SK-N-DZ (cell line): Measurements from ENCODE around the gene LDLRAD4.

Source experiments
- DNase-seq: peaks from one replicate; pipeline ENCODE4 v3.0.0-alpha.2; 2015; ENCODE audit warnings: low spot score

LDLRAD4 gene

GRCh38 chr18:13306583-13306982, 88.0 kb downstream of the LDLRAD4 start:
- no peak for DNase-seq

GRCh38 chr18:13308369-13308768, 89.8 kb downstream of the LDLRAD4 start:
- no peak for DNase-seq

DNA sequence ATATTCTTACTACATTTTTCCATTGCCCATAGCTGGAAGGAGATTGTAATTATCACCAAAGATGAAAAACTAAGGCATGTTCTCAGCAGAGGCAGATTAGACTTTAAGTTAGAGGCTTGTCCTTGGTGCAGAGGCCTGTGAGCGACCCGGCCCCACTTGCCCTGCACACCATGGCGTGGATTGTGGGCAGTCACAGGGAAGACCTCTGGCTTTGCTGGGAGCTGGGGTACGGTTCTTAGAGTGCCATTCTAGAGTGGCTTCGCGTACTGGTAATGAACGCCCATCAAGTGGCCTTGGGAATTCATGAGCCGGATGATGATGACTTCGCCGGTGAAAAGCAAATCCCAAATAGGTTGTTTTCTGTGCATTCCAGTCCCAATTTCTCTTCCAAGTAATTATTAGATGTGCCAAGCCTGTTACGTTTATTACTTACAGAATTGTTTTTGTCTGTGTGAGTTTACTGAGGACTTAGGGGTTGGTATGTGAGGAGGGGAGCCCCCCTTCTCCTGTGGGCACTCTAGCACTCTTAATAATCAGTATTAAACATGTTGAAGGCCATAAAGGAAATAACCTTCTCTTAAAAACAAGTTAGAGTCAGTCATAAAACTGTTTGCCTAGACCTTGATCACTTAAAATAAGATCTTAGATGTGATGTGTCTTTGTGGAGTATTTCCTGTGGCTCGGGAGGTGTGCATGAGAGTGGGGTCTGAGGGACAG, 90.6 kb downstream of the LDLRAD4 start:
- no peak for DNase-seq

- DNase-seq: peak; percentile 28
Observed at GRCh38 chr18:13309748-13310670, 91.4 kb downstream of the LDLRAD4 start.

GRCh38 chr18:13311193-13311592, 92.6 kb downstream of the LDLRAD4 start:
- DNase-seq: no peak

- no peak for DNase-seq
Observed at GRCh38 chr18:13312515-13312914, 94.0 kb downstream of the LDLRAD4 start.

GRCh38 chr18:13313006-13313686, 94.6 kb downstream of the LDLRAD4 start:
- DNase-seq: no peak

- no peak for DNase-seq
Observed at GRCh38 chr18:13315000-13315399, 96.4 kb downstream of the LDLRAD4 start.

GRCh38 chr18:13316063-13316462, 97.5 kb downstream of the LDLRAD4 start:
- no peak for DNase-seq

DNA sequence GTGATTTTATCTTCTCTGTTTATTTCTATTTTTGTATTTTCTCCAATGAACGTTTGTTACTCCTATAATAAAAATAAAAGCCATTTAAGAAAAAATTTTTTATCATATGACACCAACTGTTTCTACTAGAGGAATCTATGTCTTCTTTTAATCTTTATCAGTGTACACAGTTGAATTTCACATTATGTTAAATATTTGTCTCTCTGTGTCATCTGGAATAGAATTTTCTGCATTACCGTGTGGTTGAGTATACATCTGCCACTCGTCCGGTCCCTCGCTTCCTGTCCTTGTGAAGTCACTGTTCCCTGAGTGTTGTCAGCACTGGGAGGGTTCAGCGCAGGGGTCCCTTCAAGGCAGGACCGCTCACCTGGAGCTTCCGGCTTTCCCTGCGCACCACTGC, 99.2 kb downstream of the LDLRAD4 start:
- DNase-seq: no peak

GRCh38 chr18:13318731-13319501, 100.4 kb downstream of the LDLRAD4 start:
- DNase-seq: no peak

DNA sequence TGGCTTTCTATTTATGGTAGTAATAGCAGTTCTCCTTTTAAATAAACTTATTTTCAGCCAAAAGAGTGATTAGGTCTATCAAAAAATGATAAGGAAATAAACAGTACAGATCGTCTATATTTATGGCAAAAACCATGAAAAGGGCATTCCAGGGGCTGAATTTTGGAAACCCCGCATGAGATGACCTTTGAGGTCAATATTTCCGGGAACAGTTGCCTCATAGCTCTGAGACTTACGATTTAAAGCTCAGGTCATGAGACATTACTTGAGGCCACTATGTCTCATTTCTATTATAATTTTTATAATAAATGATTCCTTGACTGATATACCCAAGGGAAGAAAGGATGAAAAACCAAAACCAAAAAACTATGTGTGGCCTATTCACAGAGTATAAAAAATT, 101.1 kb downstream of the LDLRAD4 start:
- DNase-seq: no peak

GRCh38 chr18:13320096-13320495, 101.5 kb downstream of the LDLRAD4 start:
- no peak for DNase-seq

DNA sequence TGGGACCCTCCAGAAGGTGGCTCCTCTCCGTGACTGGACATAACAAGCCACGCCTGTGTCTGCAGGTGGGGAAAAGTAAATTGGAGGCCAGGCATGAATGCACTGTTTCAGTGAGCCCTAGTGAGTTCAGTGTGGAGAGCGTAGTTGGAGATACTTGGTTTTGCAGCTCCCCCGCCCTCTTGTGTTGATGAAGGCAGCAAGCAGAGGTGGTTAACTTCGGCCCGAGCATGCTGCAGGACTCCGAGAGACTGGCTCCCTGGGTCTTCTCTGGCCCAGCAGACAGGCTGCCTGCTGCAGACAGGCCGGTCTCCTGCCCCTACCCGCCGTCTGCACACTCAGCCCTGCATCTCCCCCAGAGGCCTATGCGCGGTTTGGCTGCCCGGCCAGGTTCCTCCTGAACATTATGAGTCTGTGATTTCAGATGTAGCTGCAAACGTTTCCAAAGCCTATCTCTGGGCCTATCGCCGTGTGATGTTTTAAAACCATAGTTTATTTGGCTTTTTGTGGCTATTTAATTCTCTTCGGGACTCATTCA, 102.4 kb downstream of the LDLRAD4 start:
- DNase-seq: no peak

DNA sequence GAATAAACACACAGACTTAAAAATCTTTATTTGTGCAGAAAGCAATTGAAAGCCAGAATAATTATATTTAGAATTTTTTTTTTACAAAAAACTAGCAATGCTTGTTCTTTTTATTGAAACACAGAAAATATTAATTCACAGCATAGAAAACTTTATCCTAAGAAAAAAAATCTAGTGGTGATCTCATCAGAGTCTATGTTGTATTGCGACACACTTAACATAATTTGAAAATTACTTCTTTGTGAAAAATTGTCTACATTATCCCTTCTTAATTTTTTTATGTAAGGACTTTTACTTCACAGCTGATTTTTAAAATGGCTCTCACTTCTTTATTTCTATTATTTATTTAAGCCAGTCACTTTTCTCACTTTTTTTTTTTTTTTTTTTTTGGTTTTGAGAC, 103.4 kb downstream of the LDLRAD4 start:
- DNase-seq: no peak

GRCh38 chr18:13323186-13323585, 104.6 kb downstream of the LDLRAD4 start:
- DNase-seq: no peak

GRCh38 chr18:13324880-13325279, 106.3 kb downstream of the LDLRAD4 start:
- DNase-seq: no peak

- DNase-seq: no peak
Observed at GRCh38 chr18:13328213-13328612, 109.7 kb downstream of the LDLRAD4 start.

- DNase-seq: no peak
Observed at GRCh38 chr18:13330996-13331395, 112.4 kb downstream of the LDLRAD4 start.

GRCh38 chr18:13331846-13332245, 113.3 kb downstream of the LDLRAD4 start:
- no peak for DNase-seq

DNA sequence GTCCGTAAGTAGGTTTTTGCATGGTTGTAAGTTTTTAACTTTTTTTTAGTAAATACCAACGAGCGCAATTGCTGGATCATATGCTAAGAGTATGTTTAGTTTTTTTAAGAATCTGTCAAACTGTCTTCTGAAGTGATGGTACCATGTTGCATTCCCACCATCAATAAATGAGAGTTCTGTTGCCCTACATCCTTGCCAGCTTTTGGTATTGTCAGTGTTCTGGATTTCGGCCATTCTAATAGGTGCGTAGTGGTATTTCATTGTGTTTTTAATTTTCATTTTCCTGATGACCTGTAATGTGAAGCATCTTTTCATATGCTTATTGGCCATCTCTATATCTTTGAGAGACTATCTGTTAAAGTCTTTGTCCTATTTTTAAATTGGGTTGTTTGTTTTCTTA, 114.3 kb downstream of the LDLRAD4 start:
- no peak for DNase-seq
